ENCODE measurements around the gene CPLANE2. TPM values are rescaled to one million over a fixed set of nuclear protein-coding genes. Genes with fewer than 3 reads are reported as not detected.

The CPLANE2 gene, protein sequence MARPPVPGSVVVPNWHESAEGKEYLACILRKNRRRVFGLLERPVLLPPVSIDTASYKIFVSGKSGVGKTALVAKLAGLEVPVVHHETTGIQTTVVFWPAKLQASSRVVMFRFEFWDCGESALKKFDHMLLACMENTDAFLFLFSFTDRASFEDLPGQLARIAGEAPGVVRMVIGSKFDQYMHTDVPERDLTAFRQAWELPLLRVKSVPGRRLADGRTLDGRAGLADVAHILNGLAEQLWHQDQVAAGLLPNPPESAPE
- total RNA-seq, result 7.1 and 12.3 TPM in 2 replicates

DNA sequence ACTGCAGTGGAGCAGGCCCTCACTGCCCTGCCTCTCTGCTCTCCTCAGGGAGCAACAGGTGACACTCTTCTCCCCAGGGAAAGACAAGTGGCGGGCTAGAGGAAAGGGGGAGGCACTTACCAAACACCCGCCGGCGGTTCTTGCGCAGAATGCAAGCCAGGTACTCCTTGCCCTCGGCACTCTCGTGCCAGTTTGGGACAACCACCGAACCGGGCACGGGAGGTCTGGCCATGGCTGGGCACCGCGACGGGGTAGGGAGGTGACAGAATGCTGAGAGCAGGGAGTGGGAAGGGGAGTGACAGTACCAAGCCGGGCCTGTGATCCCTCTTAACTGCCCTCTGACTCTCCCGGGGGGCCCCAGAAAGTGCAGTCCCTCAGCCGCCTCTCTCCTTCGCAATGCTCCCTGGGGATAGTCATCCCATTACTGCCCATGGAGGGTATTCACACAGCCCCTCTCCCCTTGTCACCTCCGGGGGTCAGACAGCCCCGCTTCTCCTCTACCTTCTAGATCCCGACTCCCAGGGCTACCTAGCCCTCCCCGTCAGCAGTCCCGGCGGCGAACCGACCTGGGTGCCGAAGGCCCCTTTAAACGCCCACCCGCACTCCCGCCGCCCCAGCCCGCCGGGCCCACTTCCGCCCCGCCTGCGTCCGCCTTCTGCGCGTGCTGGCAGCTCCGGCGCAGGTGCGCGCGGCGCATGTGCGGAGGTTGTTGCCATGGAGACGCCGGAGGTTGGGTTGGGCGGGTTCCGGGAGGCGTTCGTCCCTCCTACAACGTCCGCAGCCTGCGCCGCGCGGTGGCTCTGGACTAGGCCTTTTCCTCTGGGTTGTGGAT lies at the start of gene CPLANE2:
Gene CPLANE2 (minus strand): TSS at position 673 of the 832 bp plus-strand sequence. CDS start 441 bp downstream, at position 232.

DNA sequence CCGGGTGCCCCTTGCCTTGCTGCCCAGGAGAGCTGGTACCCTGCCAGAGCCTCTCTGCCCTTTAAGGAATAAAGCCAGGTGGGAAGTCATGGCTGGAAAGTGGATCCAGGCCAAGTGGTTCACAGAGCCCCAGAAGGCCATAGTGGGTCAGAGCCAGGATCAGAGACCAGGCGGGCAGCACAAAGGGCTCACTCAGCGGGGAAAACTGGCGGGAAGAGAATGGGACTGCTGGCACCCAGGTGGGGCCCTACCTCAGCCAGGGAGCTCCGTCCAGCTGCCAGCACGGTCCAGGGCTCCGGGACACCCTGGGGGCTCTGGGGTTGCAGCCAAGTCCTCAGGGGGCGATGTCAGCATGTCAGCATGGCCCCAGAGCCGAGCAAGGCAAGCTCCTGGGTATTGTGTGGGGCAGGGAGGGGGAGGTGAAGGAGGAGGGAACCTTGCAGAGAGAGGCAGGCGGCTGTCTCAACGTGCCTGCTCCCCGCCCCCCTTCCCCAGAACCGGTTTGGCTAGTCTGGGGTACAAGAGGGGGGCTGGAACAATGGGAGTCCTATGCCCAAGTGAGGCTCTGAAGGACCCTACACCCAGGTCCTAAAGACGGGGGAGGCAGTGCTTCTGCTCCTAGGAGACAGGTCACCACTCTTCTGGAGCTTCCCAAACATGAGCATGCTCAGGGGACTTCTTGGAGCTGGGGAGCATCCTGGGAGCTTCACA lies 24.6 kb downstream of the CPLANE2 start, which contains the start of gene ARHGEF19:
Gene ARHGEF19 (minus strand): TSS at position 402 of the 711 bp plus-strand sequence. CDS start 3,598 bp downstream, outside the sequence.

Other genes with a start within 250 kb of the CPLANE2 start
- 0.57 TPM in 1 of 2 replicates, not detected in the other for gene SRARP, start 232.9 kb downstream of the CPLANE2 start, total RNA-seq
- gene HSPB7, start 219.1 kb downstream of the CPLANE2 start, total RNA-seq, result 0.06 TPM in 1 of 2 replicates, not detected in the other
- gene CLCNKA, start 215.1 kb downstream of the CPLANE2 start, total RNA-seq, result not detected in 2 replicates
- gene CLCNKB, start 193.4 kb downstream of the CPLANE2 start, total RNA-seq, result under 0.01 TPM in 1 of 2 replicates, not detected in the other
- gene FAM131C, start 163.5 kb downstream of the CPLANE2 start, total RNA-seq, result under 0.01 TPM in 1 of 2 replicates, not detected in the other
- gene EPHA2, start 81.1 kb downstream of the CPLANE2 start, total RNA-seq, result 72.7 and 298 TPM in 2 replicates
- 2.8 and 6.2 TPM in 2 replicates for gene ARHGEF19, start 24.5 kb downstream of the CPLANE2 start, total RNA-seq
- 4.9 and 12.0 TPM in 2 replicates for gene FBXO42, start 115.3 kb upstream of the CPLANE2 start, total RNA-seq
- 17.3 and 30.5 TPM in 2 replicates for gene SZRD1, start 130.1 kb upstream of the CPLANE2 start, total RNA-seq
- not detected in 2 replicates for gene SPATA21, start 200.2 kb upstream of the CPLANE2 start, total RNA-seq
- gene NECAP2, start 203.5 kb upstream of the CPLANE2 start, total RNA-seq, result 167 and 188 TPM in 2 replicates

Measured in bladder microvascular endothelial cell (primary cell).